ENCODE data around the gene C11orf24.

DNA sequence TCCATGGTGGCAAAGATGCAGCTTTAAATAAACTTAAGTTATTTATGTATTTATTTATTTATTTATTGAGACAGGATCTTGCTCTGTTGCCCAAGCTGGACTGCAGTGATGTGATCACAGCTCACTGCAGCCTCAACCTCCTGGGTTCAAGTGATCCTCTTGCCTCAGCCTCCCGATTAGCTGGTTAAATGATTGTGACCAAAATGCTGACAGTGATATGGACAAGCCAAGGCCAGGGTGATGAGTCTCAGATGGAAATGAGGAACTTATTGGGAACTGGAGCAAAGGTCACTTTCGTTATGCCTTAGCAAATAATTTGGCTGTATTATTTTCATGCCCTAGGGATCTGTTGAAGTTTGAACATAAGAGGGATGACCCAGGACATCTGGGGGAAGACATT is 31.3 kb upstream of the C11orf24 start:
- TF ChIP-seq, protein P1, sequence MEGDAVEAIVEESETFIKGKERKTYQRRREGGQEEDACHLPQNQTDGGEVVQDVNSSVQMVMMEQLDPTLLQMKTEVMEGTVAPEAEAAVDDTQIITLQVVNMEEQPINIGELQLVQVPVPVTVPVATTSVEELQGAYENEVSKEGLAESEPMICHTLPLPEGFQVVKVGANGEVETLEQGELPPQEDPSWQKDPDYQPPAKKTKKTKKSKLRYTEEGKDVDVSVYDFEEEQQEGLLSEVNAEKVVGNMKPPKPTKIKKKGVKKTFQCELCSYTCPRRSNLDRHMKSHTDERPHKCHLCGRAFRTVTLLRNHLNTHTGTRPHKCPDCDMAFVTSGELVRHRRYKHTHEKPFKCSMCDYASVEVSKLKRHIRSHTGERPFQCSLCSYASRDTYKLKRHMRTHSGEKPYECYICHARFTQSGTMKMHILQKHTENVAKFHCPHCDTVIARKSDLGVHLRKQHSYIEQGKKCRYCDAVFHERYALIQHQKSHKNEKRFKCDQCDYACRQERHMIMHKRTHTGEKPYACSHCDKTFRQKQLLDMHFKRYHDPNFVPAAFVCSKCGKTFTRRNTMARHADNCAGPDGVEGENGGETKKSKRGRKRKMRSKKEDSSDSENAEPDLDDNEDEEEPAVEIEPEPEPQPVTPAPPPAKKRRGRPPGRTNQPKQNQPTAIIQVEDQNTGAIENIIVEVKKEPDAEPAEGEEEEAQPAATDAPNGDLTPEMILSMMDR (IDR thresholded peaks at IDR 0.05; ENCODE audit: low read length) = no peak
- TF ChIP-seq EZH2phosphoT487 (IDR thresholded peaks at IDR 0.05; ENCODE audit: low read length) (no peak), EZH2 (optimal IDR thresholded peaks at IDR 0.05; ENCODE audit: low read depth, low read length) (no peak)
